ENCODE measurements around the gene PDP2.
"Not testable (repeated sequence)": the region's sequence is repeated elsewhere in the genome, so short reads cannot be mapped to it uniquely, and the experiment has no call there.

PDP2 gene

DNA sequence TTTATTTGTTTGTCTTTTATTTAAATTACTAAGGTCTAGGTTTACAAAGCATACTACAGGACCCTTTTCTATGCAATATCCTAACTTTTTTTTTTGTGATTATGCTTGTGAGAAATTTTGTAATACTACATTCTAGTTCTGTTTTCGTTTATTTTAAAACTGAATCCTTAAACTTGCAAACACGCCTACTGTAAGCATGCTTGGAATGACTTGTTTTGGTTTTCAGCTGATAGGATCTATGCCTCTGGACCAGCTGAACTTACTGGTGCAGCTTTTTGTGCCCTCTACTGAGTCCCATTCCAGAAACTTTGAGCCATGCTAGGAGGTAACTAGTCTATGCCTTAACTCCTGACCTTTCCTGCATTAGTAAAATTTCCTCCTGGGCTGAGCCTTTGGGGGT is 6.0 kb downstream of the PDP2 start:
- no peak for DNase-seq (ENCODE audit: low read depth in 3 of 3)

- DNase-seq (ENCODE audit: low read depth in 3 of 3), result no peak
Observed at GRCh38 chr16:66886914-66887313, 6.6 kb downstream of the PDP2 start.

DNA sequence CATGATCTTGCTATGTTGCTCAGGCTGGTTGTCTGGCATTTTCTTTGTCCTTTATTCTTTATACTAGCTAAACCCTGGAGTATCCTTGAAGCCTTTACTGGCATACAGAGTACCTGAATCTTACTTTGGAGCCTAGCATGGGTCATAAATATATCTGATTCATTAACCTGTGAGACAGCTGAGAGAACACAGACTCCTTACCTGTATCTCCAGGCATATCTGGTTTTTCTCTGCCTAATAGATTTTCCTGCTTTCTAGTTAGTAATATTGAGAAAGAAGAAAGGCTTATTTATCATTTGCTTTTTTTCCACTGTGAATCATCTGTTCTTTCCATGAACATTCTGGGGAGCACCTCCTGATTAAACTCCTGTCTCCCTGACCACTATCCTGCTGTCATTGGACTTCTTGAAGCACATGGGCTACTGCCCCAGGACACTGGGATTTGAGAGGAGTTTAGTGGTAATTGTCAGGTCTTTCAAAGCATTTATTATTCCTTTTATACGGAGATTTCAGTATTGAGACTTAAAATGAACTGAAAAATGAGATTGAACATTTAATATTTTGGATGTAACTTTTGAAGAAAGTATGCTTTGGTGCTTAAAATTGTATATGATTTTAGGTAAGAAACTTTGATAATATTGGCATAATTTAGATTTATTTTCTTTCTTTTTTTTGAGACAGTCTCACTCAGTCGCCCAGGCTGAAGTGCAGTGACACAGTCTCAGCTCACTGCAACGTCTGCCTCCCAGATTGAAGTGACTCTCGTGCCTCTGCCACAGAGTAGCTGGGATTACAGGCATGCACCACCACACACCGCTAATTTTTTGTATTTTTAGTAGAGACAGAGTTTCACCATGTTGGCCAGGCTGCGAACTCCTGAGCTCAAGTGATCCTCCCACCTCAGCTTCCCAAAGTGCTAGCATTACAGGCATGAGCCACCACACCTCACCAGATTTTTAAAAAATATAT is 8.6 kb downstream of the PDP2 start:
- no peak for DNase-seq (ENCODE audit: low read depth in 3 of 3)

GRCh38 chr16:66889622-66890021 is 9.3 kb downstream of the PDP2 start:
- no peak for DNase-seq (ENCODE audit: low read depth in 3 of 3)

DNA sequence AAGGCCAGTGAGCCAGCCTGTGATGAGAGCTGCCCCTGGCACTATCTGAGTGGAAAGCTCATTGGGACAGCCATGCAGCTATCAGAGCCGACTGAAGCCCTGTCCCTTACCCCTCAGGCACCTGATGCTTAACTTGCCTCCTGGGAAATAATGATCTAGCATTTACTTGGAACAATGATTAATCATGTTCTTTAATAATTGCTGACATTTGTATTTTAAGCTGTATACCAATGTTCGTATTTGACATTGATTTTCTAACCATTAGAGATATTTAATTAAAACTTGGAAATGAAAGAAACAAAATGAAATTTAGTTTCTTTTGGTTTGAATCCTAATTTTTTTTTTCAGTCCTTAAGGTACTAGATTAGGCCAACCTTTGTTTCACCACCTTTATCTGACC is 10.5 kb downstream of the PDP2 start:
- DNase-seq (ENCODE audit: low read depth in 3 of 3), result no peak

DNA sequence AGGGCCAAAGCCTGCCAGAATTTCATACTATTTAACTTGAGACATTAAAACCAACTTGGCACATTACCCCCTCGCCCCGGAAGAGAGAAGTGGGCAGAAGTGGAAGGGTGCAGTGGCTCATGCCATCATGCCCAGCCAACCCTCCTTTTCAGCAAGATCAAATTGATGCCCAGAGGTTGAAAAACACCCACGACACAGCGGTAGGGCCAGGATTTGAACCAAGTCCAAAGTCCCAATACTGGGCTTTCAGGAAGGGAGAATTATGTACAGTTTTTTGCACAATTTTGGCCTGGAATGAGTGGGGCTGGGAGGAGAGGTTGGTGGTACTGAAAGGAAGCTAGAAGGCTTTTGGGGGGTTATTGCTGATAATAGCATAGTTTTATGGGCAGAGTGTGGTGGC is 11.0 kb downstream of the PDP2 start:
- DNase-seq (ENCODE audit: low read depth in 3 of 3), result no peak

DNA sequence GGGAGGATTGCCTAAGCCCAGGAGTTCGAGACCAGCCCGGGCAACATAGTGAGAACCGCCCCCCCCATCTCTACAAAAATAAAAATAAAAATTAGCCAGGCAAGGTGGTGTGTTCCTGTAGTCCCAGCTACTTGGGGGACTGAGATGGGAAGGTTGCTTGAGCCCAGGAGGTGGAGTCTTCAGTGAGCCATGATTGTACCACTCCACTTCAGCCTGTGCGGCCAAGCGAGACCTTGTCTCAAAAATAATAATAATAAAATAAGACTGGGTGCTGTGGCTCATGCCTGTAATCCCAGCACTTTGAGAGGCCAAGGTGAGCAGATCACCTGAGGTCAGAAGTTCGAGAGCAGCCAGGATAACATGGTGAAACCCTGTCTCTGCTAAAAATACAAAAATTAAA is 11.5 kb downstream of the PDP2 start:
- no peak for DNase-seq (ENCODE audit: low read depth in 3 of 3)

DNA sequence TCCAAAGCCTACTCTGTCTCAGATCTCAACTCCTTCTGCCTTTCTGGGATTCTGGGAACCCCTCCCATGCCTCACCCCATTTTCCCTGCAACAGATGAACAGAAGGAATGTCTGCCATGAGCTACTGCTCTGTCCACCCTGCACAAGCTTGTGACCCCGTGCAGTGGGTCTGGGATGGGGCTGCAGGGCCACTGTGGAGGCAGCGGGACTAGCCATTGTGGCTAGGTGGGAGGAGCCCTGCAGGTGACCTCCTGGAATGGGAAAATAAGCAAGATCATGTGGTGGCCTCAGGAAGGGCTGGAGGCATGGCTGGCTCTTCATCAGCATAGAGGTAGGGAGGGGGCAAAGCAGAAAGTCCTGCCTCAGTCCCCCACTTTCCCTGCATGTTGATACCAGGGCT is 13.7 kb downstream of the PDP2 start:
- DNase-seq (ENCODE audit: low read depth in 3 of 3), result no peak

GRCh38 chr16:66894948-66895688 is 14.8 kb downstream of the PDP2 start:
- peak in 2 of 3 experiments; percentile 34 to 48 for DNase-seq (ENCODE audit: low read depth in 3 of 3)

GRCh38 chr16:66895689-66895979 is 15.3 kb downstream of the PDP2 start:
- no peak for DNase-seq (ENCODE audit: low read depth in 3 of 3)

DNA sequence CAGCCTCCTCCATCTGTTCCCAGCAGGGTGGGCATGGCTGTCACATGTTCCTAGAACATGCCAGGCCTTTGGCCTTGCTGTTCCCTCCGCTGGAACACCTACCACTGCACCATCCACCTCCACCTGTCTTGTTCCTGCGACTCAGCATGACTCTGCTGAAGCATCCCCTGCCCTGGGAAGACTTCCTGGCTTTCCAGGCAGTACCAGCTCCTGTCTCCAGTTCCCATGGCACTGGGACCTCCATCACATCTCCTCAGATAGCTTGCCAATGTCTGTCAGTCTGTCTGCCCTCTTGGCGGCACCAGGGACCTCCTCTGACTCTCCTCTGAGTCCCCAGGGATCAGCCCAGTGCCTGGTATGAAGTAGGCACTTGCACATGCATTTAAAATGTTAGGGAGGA is 15.7 kb downstream of the PDP2 start:
- DNase-seq (ENCODE audit: low read depth in 3 of 3), result no peak

DNA sequence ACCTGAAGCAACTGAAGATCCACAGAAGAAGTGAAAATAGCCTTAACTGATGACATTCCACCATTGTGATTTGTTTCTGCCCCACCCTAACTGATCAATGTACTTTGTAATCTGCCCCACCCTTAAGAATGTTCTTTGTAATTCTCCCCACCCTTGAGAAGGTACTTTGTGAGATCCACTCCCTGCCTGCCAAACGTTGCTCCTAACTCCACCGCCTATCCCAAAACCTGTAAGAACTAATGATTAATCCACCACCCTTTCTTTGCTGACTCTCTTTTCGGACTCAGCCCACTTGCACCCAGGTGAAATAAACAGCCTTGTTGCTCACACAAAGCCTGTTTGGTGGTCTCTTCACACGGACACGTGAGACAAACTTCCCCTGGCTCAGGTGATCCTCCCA is 16.4 kb downstream of the PDP2 start:
- DNase-seq (ENCODE audit: low read depth in 3 of 3), result not testable (repeated sequence)

- no peak for DNase-seq (ENCODE audit: low read depth in 3 of 3)
Observed at GRCh38 chr16:66898207-66898606, 17.9 kb downstream of the PDP2 start.

DNA sequence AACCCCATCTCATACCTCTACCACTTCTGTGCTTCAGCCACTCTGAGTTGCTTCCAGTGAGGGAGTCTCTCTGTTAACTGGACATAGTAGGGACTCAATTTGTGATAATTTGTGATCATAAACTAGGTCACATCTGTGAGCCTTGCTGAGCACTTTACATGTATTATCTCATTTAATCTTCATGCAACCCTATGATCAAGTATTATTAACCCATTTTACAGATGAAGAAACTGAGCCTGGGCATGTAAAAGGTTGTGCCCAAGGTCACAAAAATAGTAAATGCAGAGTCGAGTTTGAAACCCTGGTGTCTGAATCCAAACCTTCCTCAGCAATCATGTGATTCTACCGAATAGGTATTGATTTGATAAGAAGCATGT is 18.6 kb downstream of the PDP2 start:
- no peak for DNase-seq (ENCODE audit: low read depth in 3 of 3)

DNA sequence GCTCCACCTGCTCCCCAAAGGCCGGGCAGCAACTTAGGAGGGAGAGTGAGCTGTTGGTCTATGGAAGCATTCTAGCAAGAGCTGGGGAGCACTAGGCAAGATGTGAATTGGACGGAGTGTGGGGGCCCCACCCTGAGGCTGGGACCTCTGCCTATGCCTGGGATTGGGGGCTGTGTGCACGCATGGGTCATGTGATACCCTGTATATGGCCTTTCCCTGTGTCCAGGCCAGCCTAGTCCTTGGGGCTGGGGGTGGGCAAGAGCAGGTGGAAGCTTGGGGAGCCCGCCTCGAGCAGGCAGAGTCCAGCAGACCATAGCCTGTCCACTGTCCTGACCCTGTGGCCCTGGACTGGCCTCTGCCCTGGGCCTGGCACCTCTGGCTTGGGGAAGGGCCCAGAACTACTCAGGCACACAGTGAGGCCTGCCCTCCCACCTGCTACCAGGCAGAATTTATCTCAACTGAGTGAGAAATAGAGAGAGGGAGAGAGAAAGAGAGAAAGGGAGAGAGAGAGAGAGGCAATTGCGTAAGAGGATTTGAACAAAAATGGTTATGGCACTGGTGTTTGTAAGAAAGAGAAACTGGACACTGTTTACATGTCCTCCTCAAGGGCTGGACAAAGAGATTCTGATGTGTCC is 19.1 kb downstream of the PDP2 start:
- DNase-seq (ENCODE audit: low read depth in 3 of 3), result no peak

DNA sequence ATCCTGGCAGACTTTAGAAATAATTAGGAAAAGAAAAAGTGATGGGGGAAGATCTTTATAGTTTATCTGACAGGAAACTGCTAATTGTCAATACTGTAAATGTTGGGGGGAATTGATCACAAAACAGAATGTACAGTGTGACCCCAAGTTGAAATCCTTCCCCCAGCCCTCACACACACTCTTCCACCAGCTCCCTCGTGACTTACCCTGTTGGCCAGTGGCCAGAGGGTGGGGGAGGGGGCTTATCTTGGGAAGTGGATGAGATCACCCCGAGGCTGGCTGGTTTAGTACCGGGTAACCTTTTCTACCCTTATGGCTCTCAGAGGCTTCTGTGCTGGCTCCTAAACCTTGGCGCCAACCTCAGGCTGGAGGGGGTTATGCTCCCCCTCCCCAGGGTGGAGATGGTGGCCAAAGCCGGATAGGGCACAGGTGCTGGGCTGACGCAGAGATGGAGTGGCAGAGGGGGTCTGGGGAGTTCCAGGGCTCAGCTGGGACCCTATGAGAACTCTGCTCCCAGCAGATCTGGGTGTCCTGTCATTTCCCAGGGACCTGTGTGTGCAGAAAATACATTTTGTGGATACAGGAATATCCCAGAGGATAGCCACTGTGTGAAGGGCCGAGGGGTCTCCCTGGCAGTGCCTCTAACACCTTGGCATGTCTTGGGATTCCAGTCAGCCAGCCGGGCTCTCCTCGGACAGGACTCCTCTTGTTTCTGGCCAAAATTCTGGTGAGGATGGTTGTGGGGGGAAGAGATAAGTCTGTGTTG is 19.8 kb downstream of the PDP2 start:
- DNase-seq (ENCODE audit: low read depth in 3 of 3), result no peak

DNA sequence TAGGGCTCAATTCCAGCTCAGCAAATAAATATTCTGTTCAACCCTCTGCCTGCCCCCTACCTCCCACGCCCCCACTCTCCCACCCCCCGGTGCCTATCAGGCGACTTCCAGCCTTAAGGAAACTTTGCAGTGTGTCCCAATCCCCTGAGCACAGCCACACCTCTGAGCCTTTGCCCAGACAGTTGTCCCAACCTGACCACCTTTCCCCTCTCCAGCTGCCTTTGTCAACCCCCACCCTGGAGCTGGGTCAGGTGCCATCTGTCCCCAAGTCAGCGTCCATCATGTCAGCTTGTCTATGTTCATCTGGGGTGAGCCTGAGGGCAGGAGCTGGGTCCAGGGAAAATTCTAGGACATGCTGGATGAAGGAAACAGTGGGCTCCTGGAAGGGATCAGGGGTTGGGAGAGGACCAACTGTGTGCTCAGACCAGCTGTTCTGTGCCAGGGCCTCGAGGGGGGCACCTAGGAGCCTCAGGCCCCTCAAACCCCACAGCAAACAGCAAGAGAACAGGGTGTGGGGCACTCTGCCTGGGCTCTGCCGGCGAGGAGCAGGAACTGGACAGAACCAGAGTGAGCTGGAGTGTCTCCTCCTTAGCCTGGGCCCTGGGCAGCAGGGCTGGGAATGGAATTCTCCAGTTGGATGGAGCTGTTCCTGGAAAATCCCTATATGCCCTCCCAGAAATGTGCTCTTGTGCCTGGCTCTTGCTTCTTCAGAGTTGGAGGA is 20.6 kb downstream of the PDP2 start:
- DNase-seq (ENCODE audit: low read depth in 3 of 3), result no peak

- no peak for DNase-seq (ENCODE audit: low read depth in 3 of 3)
Observed at GRCh38 chr16:66901626-66902025, 21.3 kb downstream of the PDP2 start.

- no peak for DNase-seq (ENCODE audit: low read depth in 3 of 3)
Observed at GRCh38 chr16:66902648-66903543, 22.6 kb downstream of the PDP2 start.
